Measurements from ENCODE around the gene NAPG.
"Not testable (repeated sequence)": the region's sequence is repeated elsewhere in the genome, so short reads cannot be mapped to it uniquely, and the experiment has no call there.

Gene NAPG

DNA sequence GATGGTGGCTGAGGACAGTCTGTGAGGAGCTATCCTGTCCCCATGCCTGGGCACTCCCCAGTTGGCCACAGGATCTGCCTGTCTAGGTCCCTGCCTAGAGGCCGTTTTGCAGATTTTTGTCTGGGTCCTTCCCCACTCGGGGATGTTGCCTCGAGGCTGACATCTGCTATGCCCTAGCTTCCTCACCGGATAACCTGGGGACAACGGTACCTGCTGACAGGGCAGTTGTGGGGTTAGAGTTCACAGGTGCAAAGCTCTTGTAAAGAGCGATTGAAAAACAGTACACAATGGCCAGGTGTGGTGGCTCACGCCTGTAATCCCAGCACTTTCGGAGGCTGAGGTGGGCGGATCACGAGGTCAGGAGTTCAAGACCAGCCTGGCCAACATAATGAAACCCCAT, 30.4 kb downstream of the NAPG start:
- DNase-seq = not testable (repeated sequence)

DNA sequence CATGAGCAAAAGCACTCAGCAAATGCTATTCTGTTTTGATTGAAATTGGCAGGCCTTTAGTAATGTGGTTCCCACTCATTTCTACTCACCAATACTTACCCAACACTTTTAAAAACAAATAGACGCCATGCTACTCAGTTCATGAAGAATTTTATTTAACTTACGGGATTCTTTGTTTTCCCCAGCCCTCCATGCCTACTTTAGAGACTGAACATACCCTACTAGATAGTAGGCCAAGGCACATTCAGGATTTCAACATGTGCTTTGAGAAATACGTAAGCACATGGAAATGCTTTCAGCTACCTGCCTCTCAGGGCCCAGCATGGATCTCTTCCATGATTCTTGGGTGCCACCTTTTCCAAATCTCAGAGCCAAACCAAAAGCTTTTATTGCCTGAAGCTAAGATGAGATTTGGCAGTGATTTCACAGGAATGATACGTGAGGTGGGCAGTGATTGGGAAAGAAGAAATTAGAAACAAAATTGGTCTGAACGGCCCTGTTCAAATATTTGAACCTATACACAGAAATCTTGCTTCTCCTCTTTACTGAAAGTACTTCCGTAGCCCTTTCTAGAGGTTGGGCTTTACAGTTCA, 31.4 kb downstream of the NAPG start:
- no peak for DNase-seq

DNA sequence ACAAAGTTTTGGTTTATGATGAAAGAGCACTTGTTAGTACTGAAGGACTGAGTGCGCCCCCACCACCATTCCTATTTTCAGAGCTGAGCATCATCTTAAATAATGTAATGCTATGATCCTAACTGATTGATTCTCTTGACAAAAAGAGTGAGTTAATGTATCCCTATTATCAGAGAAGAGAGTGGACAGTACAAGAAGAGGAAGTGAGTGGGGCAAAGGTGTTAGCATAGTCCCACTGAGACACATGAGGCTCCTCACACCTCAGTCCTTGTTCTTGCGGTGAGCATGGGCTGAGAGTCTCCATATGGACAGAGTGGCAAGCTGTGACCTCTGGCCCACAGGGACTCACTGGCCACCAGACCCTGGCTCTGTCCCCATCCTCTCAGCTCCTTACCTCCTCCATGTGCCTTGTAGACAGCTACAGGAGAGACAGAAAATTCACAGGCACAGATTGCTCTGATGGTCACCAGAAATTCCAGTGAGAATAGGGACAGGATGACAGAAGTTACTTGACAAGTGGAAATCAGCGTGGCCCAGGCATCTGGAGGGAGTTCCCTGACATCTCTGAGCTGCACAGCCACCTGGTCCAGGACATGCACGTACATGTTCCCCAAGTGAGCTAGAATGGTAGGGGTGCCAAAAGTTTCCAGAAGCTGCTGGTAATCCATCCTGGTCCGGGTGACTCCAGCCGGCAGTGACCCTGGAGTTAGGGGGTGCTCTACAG, 32.6 kb downstream of the NAPG start:
- no peak for DNase-seq

DNA sequence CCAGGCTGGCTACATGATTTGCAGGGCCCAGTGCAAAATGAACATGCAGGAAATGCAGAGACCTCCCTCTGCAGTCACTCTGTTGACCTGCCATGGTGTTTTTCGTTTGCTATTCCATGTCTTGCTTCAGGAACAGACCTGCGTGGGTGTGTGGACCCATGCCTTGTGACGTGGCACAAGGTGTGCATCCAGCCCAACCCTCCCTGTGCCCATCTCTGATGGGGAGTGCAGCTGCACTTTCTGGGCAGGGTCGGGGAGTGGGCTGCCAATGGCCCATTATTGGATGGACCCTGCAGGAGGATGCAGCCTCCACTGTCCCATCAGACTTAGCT, 33.1 kb downstream of the NAPG start:
- no peak for DNase-seq

DNA sequence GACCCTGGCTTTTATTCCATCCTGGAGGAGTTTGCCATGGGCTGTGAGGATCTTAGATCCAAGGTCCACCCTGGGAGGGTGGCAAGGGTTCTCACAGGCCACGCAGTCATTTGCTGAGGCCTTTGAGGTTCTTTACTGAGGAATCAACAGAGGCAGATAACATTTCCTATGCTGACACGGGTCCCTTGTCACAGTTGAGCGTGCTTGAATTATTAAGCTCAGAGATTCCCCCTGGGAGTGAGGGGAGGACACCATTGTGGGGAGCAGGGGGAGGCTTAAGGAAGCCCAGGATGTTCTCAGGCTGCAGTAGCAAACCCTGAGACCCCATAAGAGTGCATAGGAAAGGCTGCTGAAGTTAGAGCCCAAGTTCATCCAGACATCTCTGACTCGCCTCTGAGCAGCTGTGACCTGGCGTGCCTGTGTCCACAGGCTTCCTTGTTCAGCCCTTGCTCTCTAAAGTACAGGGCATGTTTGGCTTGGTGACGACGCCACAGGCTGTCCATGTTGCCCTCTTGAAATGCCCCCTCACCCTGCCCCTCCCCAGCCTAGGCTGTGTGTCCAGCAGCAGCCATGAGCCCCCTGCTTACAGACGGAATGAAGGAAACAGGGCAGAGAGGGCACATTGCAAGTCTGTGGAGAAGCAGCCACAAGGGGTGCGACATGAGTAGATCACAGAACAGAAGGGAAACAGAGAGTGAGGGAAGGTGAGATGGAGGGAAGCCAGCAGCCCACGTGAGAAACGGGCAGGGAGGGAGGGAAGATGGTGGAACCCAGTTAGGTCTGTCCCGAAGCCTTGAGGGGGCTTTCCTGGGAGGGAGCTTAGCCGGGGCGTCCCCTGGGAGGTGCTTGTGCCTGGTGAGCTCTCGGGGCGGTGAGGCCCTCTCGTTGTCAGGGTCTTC, 34.0 kb downstream of the NAPG start:
- peak in 1 of 2 donors; percentile 18 for DNase-seq

DNA sequence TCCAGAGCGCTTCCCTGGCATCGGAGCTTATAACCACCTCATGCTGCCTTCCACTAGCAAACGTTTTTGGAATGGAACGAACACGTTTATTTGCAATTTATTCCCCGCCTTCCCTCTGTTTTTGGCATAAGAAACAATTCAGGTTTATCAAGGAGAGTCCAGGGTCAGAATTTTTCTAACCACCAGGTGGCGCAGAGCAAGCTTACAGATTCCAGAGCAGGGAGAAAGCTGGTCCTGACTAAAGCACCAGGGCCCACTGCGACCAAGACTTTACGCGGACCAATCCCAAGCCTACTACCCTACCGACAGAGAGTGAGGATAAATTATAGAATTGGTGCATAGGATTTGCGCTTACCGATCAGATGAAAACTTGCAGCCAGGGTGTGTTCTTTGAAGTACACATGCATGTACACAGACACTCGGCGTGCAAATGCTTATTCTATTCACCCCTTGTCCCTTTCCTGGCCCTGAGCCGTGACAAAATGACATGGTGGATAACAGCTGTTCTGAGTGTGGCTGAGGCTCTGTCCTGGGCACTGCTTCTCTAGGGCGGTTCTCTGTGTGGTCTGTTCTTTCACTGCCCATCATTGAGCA, 34.7 kb downstream of the NAPG start:
- peak; percentile 29 to 65 for DNase-seq

DNA sequence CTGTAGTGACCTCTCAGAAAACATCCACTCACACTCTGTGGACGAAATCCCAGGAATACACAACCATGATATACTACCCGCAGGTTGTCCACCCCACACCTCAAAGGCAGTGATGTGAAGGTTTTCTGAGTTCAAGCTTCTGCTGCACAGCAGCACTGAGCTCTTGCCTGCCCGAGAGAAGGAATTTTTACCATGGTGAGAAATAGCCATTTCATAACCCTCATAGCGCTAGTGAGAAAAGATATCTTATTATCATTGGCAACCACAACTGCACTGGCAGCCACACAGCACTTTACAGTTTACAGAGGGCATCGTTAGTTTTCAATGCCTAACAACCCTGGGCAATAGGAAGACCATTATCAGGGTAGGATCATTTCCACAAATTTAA, 36.9 kb downstream of the NAPG start:
- DNase-seq = no peak

DNA sequence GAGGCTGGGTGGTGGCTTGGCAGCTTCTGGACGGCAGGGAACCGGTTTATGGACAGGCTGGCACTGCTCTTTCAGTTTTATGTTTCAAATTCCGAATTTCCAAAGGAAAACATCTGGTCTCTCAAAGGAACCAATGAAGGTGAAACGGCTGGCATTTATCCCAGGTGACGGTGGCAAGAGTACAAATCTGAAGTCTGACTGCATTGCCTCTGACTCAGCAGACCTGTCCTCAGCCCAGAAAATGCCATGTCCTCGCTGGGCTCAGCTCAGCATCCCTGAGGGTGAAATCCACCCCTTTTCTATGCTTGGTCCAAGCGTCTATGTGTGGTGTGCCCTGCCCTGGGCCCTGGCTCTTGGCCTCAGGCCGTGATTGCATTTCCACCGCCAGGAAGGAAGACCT, 38.1 kb downstream of the NAPG start:
- DNase-seq = no peak

DNA sequence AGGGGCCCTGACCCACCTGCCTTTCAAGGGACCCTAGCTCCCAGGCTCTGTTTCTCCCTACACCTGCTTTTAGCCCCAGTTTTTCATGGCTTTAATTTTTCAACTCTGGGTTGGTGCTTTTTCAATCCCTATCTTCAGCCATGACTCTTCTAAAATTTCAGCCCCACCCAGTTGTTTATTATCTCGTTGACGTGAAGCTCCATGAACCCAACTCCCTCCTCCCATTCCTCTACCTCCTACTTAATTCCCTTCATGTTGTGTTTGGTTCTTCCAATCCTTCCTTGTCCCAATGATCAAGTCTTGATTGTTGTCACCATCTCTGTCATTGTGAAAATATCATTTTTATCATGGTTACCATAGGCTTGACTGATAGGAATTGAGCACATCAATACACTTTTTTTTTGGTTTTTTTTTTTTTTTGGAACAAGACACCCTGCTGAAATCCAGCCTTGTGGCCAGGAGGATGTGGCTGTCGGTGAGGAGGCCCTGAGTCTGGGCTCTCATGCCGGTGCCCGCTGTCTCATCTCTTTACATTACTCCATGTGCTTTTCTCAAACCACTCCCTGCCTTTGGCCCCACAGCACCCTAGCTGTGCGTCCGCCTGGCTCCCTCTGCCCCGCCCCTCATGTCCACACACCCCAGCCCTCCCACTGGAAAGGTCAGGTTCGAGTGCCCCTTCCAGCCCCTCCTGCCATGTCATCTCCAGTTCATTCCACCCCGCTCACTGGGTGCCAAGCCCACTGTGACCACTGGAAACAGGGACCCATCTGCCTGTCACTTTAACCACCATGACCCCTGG, 39.3 kb downstream of the NAPG start:
- DNase-seq = no peak

DNA sequence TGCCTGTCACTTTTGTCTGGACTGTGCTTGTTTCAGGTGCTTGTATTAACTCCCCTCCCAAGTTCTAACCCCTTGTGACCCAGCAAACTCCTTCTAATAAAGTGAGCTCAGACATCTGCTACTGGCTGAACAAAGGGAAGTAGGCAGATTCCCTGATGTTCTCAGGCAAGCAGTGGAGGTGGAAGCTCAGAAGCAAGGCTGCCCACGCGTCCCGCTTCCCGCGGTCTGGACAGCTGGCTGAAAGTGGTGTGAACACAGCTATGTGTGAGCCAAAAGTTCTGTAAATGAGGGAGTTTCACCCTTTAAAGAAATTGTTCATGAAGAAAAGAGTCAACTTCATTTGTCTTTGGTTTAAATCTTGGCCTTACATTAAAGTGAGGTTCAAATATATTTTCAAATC, 40.0 kb downstream of the NAPG start:
- DNase-seq = no peak

DNA sequence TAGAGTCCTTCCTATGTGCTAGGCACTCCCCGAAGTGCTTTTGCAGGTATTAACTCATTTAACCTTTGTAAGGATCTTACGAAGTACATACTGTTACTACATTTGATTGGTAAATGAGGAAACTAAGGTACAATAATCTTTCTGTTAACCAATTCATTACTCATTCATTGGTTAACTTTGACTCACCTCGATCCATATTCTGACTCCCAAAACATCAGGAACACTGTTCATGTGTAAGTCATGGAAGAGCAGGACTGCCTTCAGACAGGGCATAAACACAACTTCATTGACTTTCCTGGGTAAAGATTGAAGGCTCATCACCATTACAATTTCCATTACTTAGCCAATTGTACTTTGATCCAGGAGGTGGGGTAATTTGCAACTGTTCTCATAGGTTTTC, 40.6 kb downstream of the NAPG start:
- no peak for DNase-seq

DNA sequence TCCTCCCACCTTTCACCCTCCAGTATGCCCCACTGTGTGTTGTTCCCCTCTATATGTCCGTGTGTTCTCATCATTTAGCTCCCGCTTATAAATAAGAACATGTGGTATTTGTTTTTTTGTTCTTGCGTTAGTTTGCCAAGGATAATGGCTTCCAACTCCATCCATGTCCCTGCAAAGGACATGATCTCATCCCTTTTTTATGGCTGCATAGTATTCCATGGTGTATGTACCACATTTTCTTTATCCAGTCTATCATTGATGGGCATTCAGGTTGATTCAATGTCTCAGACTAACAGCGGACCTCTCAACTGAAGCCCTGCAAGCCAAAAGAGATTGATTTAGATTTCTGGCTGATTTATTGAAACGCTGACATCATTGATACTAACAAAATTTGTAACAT, 44.1 kb downstream of the NAPG start:
- DNase-seq = not testable (repeated sequence)

DNA sequence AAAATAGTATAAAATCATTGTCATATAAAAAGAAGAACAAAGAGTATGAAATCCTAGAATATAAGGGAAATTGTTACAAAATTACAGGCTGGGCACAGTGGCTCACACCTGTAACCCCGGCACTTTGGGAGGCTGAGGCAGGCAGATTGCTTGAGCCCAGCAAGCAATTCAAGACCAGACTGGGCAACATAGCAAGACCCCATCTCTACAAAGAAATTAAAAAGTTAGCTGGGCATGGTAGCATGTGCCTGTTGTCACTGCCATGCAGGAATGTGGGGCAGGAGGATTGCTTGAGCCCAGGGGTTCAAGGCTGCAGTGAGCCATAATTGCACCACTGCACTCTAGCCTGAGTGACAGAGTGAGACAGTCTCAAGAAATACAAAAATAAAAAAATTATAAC, 44.8 kb downstream of the NAPG start:
- no peak for DNase-seq

DNA sequence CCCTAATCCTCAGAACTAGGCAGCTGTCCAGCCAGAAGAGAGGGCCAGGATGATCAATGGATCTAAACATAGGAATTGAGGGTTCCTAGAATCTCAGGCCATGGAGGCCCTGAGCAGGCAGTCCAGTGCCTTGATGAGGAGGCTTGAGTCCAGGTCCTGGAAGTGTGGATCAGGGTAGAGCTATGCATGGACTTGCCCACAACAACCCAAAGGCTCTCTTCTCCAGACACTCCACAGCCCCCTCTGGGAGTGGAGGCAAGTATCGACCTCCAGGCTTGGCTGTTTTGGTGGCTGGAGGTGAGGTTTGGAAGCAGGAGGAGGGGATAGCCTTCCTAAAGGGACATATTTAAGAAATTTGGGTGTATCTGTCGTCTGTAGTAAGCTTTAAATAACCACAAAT, 45.7 kb downstream of the NAPG start:
- no peak for DNase-seq

DNA sequence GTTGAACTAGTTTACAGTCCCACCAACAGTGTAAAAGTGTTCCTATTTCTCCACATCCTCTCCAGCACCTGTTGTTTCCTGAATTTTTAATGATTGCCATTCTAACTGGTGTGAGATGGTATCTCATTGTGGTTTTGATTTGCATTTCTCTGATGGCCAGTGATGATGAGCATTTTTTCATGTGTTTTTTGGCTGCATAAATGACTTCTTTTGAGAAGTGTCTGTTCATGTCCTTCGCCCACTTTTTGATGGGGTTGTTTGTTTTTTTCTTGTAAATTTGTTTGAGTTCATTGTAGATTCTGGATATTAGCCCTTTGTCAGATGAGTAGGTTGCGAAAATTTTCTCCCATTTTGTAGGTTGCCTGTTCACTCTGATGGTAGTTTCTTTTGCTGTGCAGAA, 47.4 kb downstream of the NAPG start:
- not testable (repeated sequence) for DNase-seq

DNA sequence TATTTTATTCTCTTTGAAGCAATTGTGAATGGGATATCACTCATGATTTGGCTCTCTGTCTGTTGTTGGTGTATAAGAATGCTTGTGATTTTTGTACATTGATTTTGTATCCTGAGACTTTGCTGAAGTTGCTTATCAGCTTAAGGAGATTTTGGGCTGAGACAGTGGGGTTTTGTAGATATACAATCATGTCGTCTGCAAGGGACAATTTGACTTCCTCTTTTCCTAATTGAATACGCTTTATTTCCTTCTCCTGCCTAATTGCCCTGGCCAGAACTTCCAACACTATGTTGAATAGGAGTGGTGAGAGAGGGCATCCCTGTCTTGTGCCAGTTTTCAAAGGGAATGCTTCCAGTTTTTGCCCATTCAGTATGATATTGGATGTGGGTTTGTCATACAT, 48.6 kb downstream of the NAPG start:
- not testable (repeated sequence) for DNase-seq

DNA sequence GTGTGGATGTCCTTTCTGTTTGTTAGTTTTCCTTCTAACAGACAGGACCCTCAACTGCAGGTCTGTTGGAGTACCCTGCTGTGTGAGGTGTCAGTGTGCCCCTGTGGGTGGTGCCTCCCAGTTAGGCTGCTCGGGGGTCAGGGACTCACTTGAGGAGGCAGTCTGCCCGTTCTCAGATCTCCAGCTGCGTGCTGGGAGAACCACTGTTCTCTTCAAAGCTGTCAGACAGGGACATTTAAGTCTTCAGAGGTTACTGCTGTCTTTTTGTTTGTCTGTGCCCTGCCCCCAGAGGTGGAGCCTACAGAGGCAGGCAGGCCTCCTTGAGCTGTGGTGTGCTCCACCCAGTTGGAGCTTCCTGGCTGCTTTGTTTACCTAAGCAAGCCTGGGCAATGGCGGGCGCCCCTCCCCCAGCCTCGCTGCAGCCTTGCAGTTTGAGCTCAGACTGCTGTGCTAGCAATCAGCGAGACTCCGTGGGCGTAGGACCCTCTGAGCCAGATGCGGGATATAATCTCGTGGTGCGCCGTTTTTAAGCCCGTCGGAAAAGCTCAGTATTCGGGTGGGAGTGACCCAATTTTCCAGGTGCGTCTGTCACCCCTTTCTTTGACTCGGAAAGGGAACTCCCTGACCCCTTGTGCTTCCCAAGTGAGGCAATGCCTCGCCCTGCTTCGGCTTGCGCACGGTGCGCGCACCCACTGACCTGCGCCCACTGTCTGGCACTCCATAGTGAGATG, 52.2 kb downstream of the NAPG start:
- not testable (repeated sequence) for DNase-seq

DNA sequence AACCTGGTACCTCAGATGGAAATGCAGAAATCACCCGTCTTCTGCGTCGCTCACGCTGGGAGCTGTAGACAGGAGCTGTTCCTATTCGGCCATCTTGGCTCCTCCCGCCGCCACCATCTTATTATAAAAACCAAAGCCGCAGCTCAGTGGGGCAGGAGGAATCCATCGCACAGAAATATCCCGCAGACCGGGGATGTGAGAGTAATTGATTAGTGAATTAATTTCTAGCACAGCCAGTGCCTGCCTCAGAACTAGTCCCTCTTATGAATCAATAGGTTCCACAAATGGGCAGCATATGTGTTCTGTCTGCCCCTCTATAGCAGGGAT, 52.7 kb downstream of the NAPG start:
- not testable (repeated sequence) for DNase-seq

DNA sequence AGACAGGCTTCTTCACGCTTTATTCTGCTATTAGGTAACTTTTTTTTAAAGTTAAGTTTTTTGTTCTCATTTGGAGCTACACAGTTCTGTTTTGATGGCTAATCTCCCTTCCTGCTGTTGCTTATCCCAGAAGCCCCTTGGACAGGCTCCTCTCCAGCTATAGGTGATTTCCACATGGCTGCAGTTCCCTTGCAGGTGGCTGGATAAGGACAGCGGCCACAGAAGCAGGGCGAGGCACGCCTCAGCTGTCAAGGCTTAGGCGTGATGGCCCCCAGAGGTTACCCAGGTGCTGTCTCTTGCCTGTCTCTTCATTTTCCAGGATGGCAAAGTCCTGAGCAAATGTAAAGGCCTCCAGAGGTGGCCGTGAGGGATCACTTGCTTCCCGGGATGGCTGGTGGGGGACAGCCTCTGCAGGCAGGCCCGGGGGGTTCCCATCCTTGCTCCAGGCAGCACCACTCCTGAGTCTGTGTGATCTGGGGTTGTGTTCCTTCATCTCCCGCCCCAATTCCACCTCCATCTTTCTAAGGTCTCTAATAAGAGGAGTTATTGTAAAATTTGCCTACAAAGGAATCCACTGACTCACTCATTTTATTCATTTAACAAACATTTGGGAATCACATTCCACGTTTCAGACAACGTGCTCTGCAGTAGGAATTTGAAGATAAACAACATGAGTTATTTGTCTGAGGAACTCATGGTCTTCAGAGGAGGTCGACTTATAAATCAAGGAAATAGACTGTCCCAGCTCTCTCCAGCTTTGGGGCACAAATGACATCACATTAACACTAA, 53.4 kb downstream of the NAPG start:
- no peak for DNase-seq

DNA sequence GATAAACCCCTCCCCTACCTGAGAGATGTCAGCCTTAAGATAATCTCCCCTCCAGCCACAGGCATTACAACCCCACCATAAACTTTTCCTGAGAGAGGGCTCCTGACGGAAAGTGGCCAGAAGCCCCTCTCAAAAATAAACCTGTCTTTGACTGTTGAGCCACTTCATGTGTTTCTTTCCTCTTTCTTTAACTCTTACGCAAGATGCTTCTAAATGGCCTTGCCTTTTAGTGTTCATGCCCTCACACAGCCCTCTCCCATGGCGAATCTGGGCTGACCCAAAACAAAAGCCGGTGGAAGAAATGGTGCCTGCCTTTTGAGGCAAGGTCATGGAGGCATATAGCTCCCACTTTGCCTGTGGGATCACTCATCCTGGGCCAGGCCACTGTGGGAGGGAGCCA, 54.4 kb downstream of the NAPG start:
- no peak for DNase-seq

DNA sequence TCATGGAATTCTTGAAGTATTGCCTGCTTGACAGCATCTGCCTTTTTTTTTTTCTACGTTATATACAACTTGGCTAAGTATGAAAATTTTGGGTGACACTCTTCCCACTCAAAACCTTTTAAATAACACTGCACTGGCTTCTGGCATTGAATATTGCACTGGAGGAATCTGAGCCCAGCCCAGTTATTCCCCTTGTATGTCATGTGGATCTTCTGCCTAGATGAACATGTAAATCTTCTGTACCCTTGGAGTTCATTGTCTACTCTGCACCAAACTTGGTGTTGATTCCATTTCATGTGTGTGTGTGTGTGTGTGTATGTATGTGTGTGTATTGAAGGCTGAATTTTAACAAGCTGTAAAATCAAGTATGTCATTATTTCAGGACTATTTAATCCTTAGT, 59.4 kb downstream of the NAPG start:
- DNase-seq = no peak
